Measurements from ENCODE around the gene ADA. TPM values are rescaled to one million over a fixed set of nuclear protein-coding genes. Genes with fewer than 3 reads are reported as not detected.

The ADA gene
- total RNA-seq, 4 donors from 2014 or later = 11.1 to 14.9 (median 12.4) TPM

DNA sequence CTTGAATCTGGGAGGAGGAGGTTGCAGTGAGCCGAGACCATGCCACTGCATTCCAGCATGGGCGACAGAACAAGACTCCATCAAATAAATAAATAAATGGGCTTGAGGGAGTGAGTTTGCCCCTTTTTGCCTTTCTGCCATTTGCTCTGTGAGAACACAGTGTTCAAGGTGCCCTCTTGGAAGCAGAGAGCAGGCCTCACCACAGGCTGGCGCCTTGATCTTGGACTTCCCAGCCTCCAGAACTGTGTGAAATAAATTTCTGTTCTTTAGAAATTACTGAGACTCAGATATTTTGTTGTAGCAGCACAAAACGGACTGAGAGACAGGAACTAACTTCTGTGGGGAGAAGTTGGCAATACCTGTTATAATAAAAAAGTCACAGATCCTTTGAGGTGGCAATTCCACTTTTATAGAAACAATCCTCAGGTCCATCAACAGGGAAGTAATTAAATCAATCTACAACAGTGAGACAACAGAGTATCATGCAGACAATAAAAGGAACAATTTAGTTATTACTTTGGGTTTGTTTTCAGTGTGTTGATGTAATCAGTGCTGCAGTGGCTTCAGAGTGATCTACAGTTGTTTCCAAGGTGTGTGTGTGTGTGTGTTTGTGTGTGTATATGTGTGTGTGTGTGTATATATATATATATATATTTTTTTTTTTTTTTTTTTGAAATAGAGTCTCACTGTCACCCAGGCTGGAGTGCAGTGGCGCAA lies 44.6 kb downstream of the ADA start:
- Histone ChIP-seq H3K4me1 (peaks cover 0 to 36% (median 18%) of the 10 kb centered on the region in 4 donors), H3K27ac (no peak overlapping the region), H3K36me3 (peaks cover 0 to 4% (median 0%) of the 10 kb centered on the region in 3 donors), H3K9me3 (peaks cover 0 to 5% (median 0%) of the 10 kb centered on the region in 4 donors), H3K4me3 (no peak overlapping the region), H3K27me3 (no peaks in the 10 kb centered on the region)
- no peak for TF ChIP-seq POLR2A (IDR thresholded peaks at IDR 0.05)
- no peak for TF ChIP-seq EP300 (IDR thresholded peaks at IDR 0.05)
- TF ChIP-seq, protein P1, sequence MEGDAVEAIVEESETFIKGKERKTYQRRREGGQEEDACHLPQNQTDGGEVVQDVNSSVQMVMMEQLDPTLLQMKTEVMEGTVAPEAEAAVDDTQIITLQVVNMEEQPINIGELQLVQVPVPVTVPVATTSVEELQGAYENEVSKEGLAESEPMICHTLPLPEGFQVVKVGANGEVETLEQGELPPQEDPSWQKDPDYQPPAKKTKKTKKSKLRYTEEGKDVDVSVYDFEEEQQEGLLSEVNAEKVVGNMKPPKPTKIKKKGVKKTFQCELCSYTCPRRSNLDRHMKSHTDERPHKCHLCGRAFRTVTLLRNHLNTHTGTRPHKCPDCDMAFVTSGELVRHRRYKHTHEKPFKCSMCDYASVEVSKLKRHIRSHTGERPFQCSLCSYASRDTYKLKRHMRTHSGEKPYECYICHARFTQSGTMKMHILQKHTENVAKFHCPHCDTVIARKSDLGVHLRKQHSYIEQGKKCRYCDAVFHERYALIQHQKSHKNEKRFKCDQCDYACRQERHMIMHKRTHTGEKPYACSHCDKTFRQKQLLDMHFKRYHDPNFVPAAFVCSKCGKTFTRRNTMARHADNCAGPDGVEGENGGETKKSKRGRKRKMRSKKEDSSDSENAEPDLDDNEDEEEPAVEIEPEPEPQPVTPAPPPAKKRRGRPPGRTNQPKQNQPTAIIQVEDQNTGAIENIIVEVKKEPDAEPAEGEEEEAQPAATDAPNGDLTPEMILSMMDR (IDR thresholded peaks at IDR 0.05) = no peak
- DNase-seq (ENCODE audit: low spot score in 2 of 2) = no peak
- WGBS, 2 donors = 95% methylated on average over 5 of the region's 5 CpGs

DNA sequence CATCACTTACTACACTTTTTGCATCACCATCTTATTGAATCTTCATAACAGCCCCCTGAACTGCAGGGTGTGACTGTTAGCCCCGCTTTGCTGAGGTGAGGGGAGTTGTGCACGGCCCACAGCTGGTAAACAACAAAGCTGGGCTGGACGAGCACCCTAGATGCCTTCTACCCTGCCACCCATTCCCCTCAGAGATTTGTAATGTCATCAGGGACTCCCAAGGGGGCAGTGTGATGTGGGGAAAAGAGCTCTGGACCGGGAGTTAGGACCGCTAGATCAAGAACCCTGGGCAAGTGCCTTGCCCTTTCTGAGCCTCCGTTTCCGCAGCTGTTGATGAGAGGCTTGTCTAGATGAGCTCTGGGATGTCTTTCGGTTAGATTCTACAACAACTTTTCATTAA lies 48.2 kb downstream of the ADA start:
- Histone ChIP-seq H3K36me3 (peaks cover 0 to 4% (median 0%) of the 10 kb centered on the region in 3 donors), H3K27ac (no peak overlapping the region), H3K4me3 (no peak overlapping the region), H3K4me1 (peaks cover 5 to 53% (median 39%) of the 10 kb centered on the region in 4 donors), H3K27me3 (no peaks in the 10 kb centered on the region), H3K9me3 (peaks cover 0 to 5% (median 0%) of the 10 kb centered on the region in 4 donors)
- DNase-seq (ENCODE audit: low spot score in 2 of 2) = no peak
- no peak for TF ChIP-seq EP300 (IDR thresholded peaks at IDR 0.05)
- TF ChIP-seq POLR2A (IDR thresholded peaks at IDR 0.05) = no peak
- TF ChIP-seq, protein P1 (IDR thresholded peaks at IDR 0.05) = no peak
- 95% methylated on average over 8 of the region's 8 CpGs for WGBS, 2 donors

DNA sequence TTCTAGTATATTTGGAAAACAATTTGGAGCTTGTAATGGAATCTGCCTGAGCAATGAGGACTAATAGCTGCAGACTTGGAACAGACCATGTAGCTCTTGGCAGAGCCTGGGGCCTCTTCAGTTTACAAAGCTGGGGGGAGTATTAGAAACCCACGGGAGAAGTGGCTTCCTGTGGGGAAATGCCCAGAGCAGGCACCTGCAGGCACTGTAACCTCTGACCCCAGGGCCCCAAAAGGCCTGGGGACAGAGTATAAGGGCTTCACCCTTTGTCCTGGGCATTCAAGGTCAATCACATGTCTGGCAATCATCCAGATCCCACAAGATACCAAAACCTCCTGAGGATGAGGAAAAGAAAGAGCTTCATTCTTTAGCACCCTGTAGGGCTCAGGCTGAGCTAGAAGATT lies 49.7 kb downstream of the ADA start:
- Histone ChIP-seq H3K36me3 (peaks cover 0 to 4% (median 0%) of the 10 kb centered on the region in 3 donors), H3K4me1 (peaks cover 5 to 65% (median 47%) of the 10 kb centered on the region in 4 donors), H3K27me3 (no peaks in the 10 kb centered on the region), H3K9me3 (peaks cover 0 to 4% (median 0%) of the 10 kb centered on the region in 4 donors), H3K4me3 (no peak overlapping the region), H3K27ac (peak overlapping the region; percentile 56 to 81 (median 68))
- WGBS, 2 donors = 0% methylated on average over 1 of the region's 1 CpG
- DNase-seq (ENCODE audit: low spot score in 2 of 2) = peak; percentile 72
- TF ChIP-seq EP300 (IDR thresholded peaks at IDR 0.05) (peak; percentile 80 to 90), POLR2A (IDR thresholded peaks at IDR 0.05) (no peak)

DNA sequence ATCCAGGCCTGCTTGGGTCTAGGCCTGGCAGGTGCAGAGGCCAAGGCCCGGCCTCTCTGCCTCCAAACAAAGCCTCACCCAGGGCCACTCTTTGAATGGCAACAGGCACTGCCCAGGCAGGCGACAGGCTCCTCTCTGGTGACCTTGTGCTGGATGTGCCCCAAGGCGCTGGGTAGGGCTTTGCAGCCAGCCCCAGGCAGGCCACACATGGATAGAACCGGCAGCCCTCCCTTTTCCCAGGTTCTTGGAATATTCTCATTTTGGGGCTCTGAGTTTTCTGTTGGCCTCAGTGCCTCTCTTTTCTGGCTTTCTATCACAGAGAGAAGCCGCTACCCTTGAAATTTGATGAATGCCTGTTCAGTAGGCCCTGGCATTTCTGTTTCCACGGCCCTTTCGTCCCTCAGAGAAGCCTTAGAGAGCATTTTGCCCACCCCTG lies 50.2 kb downstream of the ADA start:
- TF ChIP-seq EP300 (IDR thresholded peaks at IDR 0.05) (no peak), POLR2A (IDR thresholded peaks at IDR 0.05) (no peak)
- TF ChIP-seq, protein P1 (IDR thresholded peaks at IDR 0.05) = no peak
- no peak overlapping the region for H3K4me3 ChIP-seq
- no peaks in the 10 kb centered on the region for H3K9me3 ChIP-seq
- 30 to 34% methylated on average over 7 of the region's 7 CpGs for WGBS, 2 donors
- peaks cover 0 to 4% (median 0%) of the 10 kb centered on the region in 3 donors for H3K36me3 ChIP-seq
- H3K4me1 ChIP-seq = peaks cover 5 to 65% (median 47%) of the 10 kb centered on the region in 4 donors
- H3K27me3 ChIP-seq = no peaks in the 10 kb centered on the region
- no peak for DNase-seq (ENCODE audit: low spot score in 2 of 2)
- H3K27ac ChIP-seq = peak overlapping the region; percentile 56 to 81 (median 68)

DNA sequence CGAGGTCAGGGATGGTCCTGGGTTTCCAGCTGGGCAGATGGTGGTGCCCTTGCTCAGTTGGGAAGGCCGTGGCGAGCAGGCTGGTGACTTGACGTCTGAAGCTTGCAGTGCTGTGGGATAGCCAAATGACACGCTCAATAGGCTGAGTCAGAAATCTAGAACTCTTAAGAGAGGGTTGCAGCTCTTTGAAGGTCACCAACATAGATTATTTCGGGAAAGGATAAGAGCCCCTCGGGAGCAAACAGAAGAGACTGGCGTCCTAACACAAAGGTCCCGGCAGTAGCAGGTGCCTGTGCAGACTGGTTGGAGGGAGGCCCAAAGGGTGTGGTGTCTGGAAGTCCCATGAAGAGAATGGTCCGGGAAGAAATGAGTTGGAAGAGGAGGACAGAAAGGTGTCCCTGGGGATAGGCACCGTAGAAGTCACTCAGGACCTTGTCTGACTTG lies 50.7 kb downstream of the ADA start:
- no peak for TF ChIP-seq EP300 (IDR thresholded peaks at IDR 0.05)
- no peak for TF ChIP-seq POLR2A (IDR thresholded peaks at IDR 0.05)
- TF ChIP-seq, protein P1 (IDR thresholded peaks at IDR 0.05) = no peak
- H3K4me1 ChIP-seq = peaks cover 5 to 65% (median 47%) of the 10 kb centered on the region in 4 donors
- 65 to 72% methylated on average over 11 of the region's 11 CpGs for WGBS, 2 donors
- no peak for DNase-seq (ENCODE audit: low spot score in 2 of 2)
- H3K36me3 ChIP-seq = peaks cover 0 to 4% (median 0%) of the 10 kb centered on the region in 3 donors
- H3K9me3 ChIP-seq = no peaks in the 10 kb centered on the region
- peak overlapping the region; percentile 56 to 81 (median 68) for H3K27ac ChIP-seq
- no peaks in the 10 kb centered on the region for H3K27me3 ChIP-seq
- no peak overlapping the region for H3K4me3 ChIP-seq

Data from tibial nerve (tissue), 4 donors.